Effector memory CD4-positive, alpha-beta T cell (primary cell): ENCODE data around the gene DMRT1.

ENCODE experiments used
- DNase-seq, 3 donors: peaks; one replicate each; pipeline ENCODE4 v3.0.0-alpha.2; 2020
- H3K27ac ChIP-seq: 2 replicates; pipeline ENCODE4 v1.7.0; 2013; ENCODE audit warnings: mild to moderate bottlenecking, low read length, moderate library complexity; ENCODE audit not compliant: insufficient read depth, poor library complexity, severe bottlenecking
- H3K27me3 ChIP-seq: replicated peaks from 2 replicates; pipeline ENCODE4 v1.7.0; 2013; ENCODE audit warnings: mild to moderate bottlenecking, low read length; ENCODE audit not compliant: insufficient read depth, control insufficient read depth, poor library complexity, severe bottlenecking
- H3K36me3 ChIP-seq: 2 replicates; pipeline ENCODE4 v1.7.0; 2013; ENCODE audit warnings: mild to moderate bottlenecking, low read length, moderate library complexity; ENCODE audit not compliant: control insufficient read depth, insufficient read depth
- H3K4me1 ChIP-seq: 2 replicates; pipeline ENCODE4 v1.7.0; 2013; ENCODE audit warnings: low read length, mild to moderate bottlenecking; ENCODE audit not compliant: control insufficient read depth, insufficient read depth, poor library complexity, severe bottlenecking
- H3K4me3 ChIP-seq: 2 replicates; pipeline ENCODE4 v1.7.0; 2013; ENCODE audit warnings: low read length, low read depth, mild to moderate bottlenecking; ENCODE audit not compliant: insufficient read depth, poor library complexity, severe bottlenecking
- H3K9me3 ChIP-seq: 2 replicates; pipeline ENCODE4 v1.7.0; 2013; ENCODE audit warnings: mild to moderate bottlenecking, low read length, moderate library complexity; ENCODE audit not compliant: control insufficient read depth

The DMRT1 gene

DNA sequence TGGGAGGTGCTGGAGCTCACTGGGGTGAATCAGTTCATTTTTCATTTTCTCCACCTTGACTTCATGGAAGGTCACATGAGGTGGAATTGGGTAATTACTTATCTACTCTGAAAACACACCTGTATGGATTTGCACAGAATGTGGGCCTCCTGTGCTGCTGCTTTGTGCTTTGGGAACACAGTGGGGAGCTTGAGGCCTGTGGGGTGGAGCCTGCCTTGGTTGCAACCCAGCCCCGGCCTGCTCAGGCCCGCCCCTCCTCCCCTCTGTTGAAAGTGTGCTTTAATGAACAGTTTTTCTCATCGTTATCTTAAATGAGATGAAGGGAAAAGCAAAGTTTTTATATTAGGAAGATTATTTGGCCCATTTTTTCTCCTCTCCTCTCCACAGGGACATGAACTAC, 106.5 kb downstream of the DMRT1 start:
- Histone ChIP-seq H3K4me3 (no peak overlapping the region), H3K4me1 (no peaks in the 10 kb centered on the region), H3K36me3 (no peaks in the 10 kb centered on the region), H3K9me3 (no peaks in the 10 kb centered on the region), H3K27me3 (no peaks in the 10 kb centered on the region), H3K27ac (no peak overlapping the region)
- no peak for DNase-seq

DNA sequence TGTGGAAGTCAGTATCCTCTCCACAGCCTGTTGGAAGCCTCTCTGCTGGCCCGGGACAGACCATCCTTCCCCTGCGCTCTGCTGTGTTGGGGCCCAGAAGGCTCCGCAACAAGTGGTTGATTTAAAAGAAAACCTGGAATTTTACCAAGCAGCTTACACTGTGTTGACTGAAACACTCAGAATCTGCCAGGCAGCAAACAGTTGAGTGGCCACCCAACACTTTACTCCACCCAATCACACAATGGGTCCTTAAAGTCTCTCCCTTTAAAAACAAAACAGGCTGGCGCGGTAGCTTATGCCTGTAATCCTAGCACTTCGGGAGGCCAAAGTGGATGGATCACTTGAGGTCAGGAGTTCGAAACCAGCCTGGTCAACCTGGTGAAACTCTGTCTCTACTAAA, 107.0 kb downstream of the DMRT1 start:
- Histone ChIP-seq H3K27ac (no peak overlapping the region), H3K27me3 (no peaks in the 10 kb centered on the region), H3K9me3 (no peaks in the 10 kb centered on the region), H3K4me1 (no peaks in the 10 kb centered on the region), H3K4me3 (no peak overlapping the region), H3K36me3 (no peaks in the 10 kb centered on the region)
- no peak for DNase-seq

DNA sequence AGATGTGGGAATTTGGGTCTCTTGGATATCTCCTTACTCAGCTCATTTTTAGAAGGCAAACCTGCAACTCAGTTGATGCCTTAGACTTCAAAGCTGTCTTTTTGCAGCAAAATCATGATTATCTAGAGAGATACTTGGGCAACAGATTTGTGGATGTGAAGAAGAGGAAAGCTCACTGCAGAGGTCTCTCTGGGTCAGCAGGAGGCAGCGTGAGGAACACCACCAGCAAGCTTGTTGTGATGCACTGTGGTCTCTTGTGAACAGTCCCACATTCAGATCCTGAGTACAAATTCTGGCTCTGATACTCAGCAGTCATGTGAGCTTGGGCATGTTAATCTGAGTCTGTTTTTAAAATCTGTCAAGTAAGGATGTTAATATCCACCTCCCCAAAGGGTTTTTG, 108.6 kb downstream of the DMRT1 start:
- H3K36me3 ChIP-seq = no peaks in the 10 kb centered on the region
- no peak for DNase-seq
- no peak overlapping the region for H3K4me3 ChIP-seq
- no peaks in the 10 kb centered on the region for H3K27me3 ChIP-seq
- H3K27ac ChIP-seq = no peak overlapping the region
- no peaks in the 10 kb centered on the region for H3K9me3 ChIP-seq
- H3K4me1 ChIP-seq = no peaks in the 10 kb centered on the region

DNA sequence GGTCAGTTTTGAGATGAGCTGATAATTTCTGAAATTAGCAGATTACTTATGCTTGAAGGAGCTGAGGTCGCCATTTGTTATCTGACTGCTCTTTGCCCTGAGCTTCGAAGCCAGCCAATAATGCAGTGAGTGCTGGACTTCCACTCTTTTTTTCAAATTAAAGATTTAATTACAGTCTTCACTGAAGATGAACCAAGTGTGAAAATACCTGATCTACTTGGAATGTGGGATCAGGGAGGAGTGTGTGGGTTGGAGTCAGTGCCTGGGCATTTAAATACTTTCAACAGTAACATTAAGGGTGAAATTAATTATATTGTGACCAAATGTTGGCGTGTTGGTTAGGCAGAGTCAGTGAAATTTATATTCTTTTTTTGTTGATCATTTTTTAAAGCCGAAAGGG, 111.0 kb downstream of the DMRT1 start:
- Histone ChIP-seq H3K4me1 (no peaks in the 10 kb centered on the region), H3K4me3 (no peak overlapping the region), H3K27me3 (no peaks in the 10 kb centered on the region), H3K9me3 (no peaks in the 10 kb centered on the region), H3K27ac (no peak overlapping the region), H3K36me3 (no peaks in the 10 kb centered on the region)
- DNase-seq = no peak

DNA sequence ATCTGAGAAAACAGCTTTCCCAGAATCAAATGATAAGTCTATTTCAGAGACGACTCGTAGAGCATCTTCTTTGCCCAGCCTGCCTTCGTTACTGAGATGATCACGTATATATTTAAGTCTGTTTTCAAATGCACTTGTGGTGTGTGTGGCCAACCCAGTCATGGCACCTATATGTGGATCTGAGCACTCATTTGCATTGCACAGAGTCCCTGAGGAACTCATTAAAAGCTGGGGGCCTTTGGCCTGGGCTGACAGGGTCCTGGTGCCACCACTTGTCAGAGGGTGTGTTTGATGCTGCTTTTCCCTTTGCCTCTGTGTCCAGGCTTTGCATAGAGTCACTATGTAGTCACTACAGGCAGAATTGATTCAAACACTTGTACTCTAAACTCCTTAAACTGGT, 117.6 kb downstream of the DMRT1 start:
- Histone ChIP-seq H3K4me1 (no peaks in the 10 kb centered on the region), H3K4me3 (no peak overlapping the region), H3K36me3 (no peaks in the 10 kb centered on the region), H3K9me3 (no peaks in the 10 kb centered on the region), H3K27me3 (no peaks in the 10 kb centered on the region), H3K27ac (no peak overlapping the region)
- DNase-seq = no peak

DNA sequence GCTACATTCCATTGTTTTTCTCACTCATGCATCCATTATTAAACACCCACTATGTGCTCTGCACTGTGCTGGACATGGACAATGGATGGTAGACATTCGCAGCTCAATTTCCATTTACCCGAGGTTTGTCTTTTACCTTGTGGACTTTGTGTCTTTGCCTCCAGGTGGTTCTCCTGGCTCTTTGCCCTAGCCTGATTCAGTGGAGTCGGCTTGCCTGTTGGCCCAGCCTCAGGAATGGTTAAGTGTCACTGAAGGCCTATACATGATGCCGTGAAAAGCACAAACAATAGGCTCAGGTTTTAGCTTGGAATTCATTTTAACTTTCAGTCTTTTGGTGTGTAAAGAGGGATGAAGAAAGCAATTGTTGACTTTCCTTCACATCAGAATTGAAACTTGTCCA, 118.4 kb downstream of the DMRT1 start:
- no peak for DNase-seq
- Histone ChIP-seq H3K9me3 (no peaks in the 10 kb centered on the region), H3K27me3 (peaks cover 4% of the 10 kb centered on the region)

DNA sequence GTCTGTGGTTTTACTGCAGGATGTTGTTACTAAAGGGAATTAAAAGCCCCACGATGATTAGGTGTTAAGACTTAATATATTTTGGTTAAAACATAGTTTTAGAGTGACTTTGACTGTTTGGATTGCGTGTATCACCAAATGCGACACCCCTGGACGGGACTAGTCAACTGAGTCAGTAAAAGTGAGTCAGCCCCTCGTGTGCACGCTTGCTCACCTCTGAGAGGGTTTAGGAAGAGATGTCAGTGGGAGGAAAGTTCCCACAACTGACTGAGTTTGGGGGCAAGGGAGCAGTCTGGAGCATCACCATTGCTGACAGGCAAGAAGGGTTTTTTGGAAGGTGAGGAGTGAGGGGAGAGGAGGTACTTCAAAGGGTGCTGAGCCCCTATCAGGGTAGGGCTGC, 120.5 kb downstream of the DMRT1 start:
- Histone ChIP-seq H3K9me3 (no peaks in the 10 kb centered on the region), H3K36me3 (no peaks in the 10 kb centered on the region), H3K4me3 (no peak overlapping the region), H3K27me3 (peaks cover 10% of the 10 kb centered on the region), H3K4me1 (peaks cover 2% of the 10 kb centered on the region), H3K27ac (no peak overlapping the region)
- DNase-seq = no peak

More for the DNA sequence above, 118.4 kb downstream of the DMRT1 start:
- peaks cover 2% of the 10 kb centered on the region for H3K4me1 ChIP-seq
- H3K27ac ChIP-seq = no peak overlapping the region
- no peak overlapping the region for H3K4me3 ChIP-seq
- no peaks in the 10 kb centered on the region for H3K36me3 ChIP-seq

DNA sequence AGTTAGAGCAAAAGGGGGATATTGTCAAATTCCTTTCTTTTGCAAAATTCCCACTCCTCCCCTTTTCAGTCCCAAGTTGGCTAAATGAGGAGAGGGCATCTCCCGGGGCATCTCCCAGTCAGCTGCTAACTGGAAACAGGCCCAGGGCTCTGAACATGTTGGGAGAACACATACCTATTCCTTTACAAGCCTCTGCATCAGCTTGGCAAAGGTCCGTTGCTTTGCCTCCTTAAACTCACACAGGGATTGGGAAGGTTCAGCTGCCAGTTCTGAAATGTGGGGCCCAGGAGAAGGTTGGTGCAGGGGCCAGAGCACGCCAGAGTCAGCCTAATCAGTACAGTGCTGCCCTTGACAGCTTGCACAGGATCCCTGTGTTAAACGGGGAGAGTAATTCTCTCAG, 124.0 kb downstream of the DMRT1 start:
- Histone ChIP-seq H3K27ac (no peak overlapping the region), H3K27me3 (peaks cover 35% of the 10 kb centered on the region), H3K36me3 (no peaks in the 10 kb centered on the region), H3K4me1 (peaks cover 7% of the 10 kb centered on the region), H3K4me3 (no peak overlapping the region), H3K9me3 (no peaks in the 10 kb centered on the region)
- no peak for DNase-seq

DNA sequence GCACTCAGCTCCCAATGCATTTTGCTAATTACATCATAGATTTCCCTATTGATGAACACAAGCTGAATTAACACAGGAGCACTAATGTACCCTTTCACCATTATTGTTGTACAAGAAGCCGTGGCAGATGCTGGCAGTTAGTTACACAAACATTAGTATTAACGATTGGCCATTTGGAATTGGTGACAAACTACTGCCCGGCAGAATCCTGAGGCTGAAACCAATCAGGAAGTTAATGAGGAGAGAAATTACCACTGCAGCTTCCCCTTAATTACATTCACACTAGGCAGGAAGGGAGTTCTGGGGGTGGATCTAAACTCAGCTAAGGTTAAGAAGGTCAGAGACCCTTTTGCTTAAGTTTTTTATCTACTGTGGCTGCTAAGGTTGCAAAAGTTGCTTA, 125.4 kb downstream of the DMRT1 start:
- DNase-seq = no peak

DNA sequence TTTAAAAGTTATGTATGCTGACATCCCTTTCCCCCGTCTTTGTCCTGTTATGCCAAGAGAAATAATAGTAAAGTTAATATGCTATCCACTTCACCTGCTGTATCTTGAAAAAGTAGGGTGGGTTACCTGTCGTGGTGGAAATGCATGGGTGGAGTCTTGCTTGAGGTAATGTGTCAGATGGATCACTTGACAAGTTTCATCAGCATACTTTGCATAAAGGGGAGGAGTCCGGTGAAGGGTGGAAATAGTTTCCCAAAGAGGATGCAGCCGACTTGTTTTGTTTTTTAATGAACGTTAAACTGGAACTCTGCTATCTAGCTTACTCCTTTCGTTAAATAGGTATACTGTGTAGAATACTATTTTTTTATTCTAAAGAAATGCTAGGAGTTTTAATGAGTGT, 125.9 kb downstream of the DMRT1 start:
- Histone ChIP-seq H3K9me3 (no peaks in the 10 kb centered on the region), H3K4me1 (peaks cover 16% of the 10 kb centered on the region), H3K27ac (no peak overlapping the region), H3K4me3 (no peak overlapping the region), H3K27me3 (peaks cover 54% of the 10 kb centered on the region), H3K36me3 (no peaks in the 10 kb centered on the region)
- DNase-seq = no peak

More for the DNA sequence above, 125.4 kb downstream of the DMRT1 start:
- H3K27me3 ChIP-seq = peaks cover 49% of the 10 kb centered on the region
- H3K4me1 ChIP-seq = peaks cover 15% of the 10 kb centered on the region
- no peak overlapping the region for H3K4me3 ChIP-seq
- H3K9me3 ChIP-seq = no peaks in the 10 kb centered on the region
- H3K36me3 ChIP-seq = no peaks in the 10 kb centered on the region
- H3K27ac ChIP-seq = no peak overlapping the region
